Caco-2 (cell line): ENCODE measurements around the gene GSE1. TPM values are rescaled to one million over a fixed set of nuclear protein-coding genes. Genes with fewer than 3 reads are reported as not detected.

Experiments
- BruUV-seq: library from RNA; stranded (reverse); fragments of 400-500 nt; replicated peaks from 2 replicates; lab custom pipeline; 2021; lab: Mats Ljungman, UMichigan
- CTCF ChIA-PET: fragments of 300-600 bp; sonication (Branson Sonifier 250); formaldehyde crosslinking; loops from one replicate; lab custom pipeline; 2022; ENCODE audit warnings: antibody characterized with exemption; lab: Charles Lee
- POLR2A ChIA-PET: fragments of 300-600 bp; sonication (Branson Sonifier 250); formaldehyde crosslinking; loops from one replicate; lab custom pipeline; 2022; ENCODE audit warnings: antibody characterized with exemption; lab: Charles Lee
- DNase-seq, 2 experiments: peaks; one replicate each; pipeline versions ENCODE4 v3.0.0 to v3.0.0-alpha.2; 2020 to 2022
- H3K27me3 ChIP-seq: replicated peaks from 2 replicates; pipeline ENCODE4 v1.6.0; 2011; ENCODE audit warnings: low read length; ENCODE audit not compliant: control insufficient read depth, insufficient read depth
- H3K36me3 ChIP-seq: 2 replicates; pipeline ENCODE4 v1.5.1; 2011; ENCODE audit warnings: low read length; ENCODE audit not compliant: control insufficient read depth, insufficient read depth
- H3K4me1 ChIP-seq: fragments of 250-450 bp; sonication (Bioruptor Pico); 2 replicates; pipeline ENCODE4 v1.5.1; 2020; ENCODE audit warnings: mild to moderate bottlenecking
- H3K4me3 ChIP-seq: 2 replicates; pipeline ENCODE4 v1.5.1; 2011; ENCODE audit warnings: low read depth, mild to moderate bottlenecking, control low read depth, low read length
- H3K9me3 ChIP-seq: fragments of 250-450 bp; sonication (Bioruptor Pico); 2 replicates; pipeline ENCODE4 v1.5.1; 2020; ENCODE audit warnings: mild to moderate bottlenecking, moderate library complexity
- H3K27ac Mint-ChIP-seq: one replicate; pipeline ENCODE4 v1.8.0; 2022; ENCODE audit warnings: mixed read lengths; ENCODE audit not compliant: unreplicated experiment
- H3K27me3 Mint-ChIP-seq: one replicate; pipeline ENCODE4 v1.8.0; 2022; ENCODE audit warnings: mixed read lengths; ENCODE audit not compliant: insufficient read depth, unreplicated experiment
- H3K36me3 Mint-ChIP-seq: one replicate; pipeline ENCODE4 v1.8.0; 2022; ENCODE audit warnings: mild to moderate bottlenecking, mixed read lengths; ENCODE audit not compliant: insufficient read depth, unreplicated experiment
- H3K4me1 Mint-ChIP-seq: one replicate; pipeline ENCODE4 v1.8.0; 2022; ENCODE audit warnings: low read depth, mixed read lengths; ENCODE audit not compliant: unreplicated experiment
- H3K4me3 Mint-ChIP-seq: one replicate; pipeline ENCODE4 v1.8.0; 2022; ENCODE audit warnings: mild to moderate bottlenecking, moderate library complexity, mixed read lengths; ENCODE audit not compliant: unreplicated experiment
- H3K9me3 Mint-ChIP-seq: one replicate; pipeline ENCODE4 v1.8.0; 2022; ENCODE audit warnings: mixed read lengths; ENCODE audit not compliant: unreplicated experiment
- CTCF ChIP-seq, 2 experiments: fragments of 200-600 bp in 1 of 2; IDR thresholded peaks; 1 replicate in 1 of 2; 2 replicates in 1 of 2; pipeline versions ENCODE4 v1.5.1 to v1.8.0; 2011 to 2022; ENCODE audit warnings: antibody characterized with exemption in 1 of 2, control low read depth in 1 of 2, inconsistent platforms in 1 of 2, low read depth in 1 of 2, low read length in 1 of 2, mild to moderate bottlenecking in 1 of 2, moderate library complexity in 1 of 2; ENCODE audit not compliant: insufficient read depth in 1 of 2, severe bottlenecking in 1 of 2, unreplicated experiment in 1 of 2
- intact Hi-C: fragments of 100-400 bp; cut with micrococcal nuclease; formaldehyde crosslinking; loops from one replicate; pipeline ENCODE4 v1.10.0; 2022; ENCODE audit not compliant: unreplicated experiment
- total RNA-seq: library from RNA; stranded (reverse); gene quantifications from 2 replicates; pipeline ENCODE4 v1.2.3, GENCODE V29; 2022

Gene GSE1
- total RNA-seq, 1 experiment from 2014 or later, result 142 TPM

- peaks cover 6% of the 10 kb centered on the region; the same call in 1 of the 2 replicates for H3K36me3 ChIP-seq
- ChIA-PET CTCF (interaction anchor here (1.0 to 1.2 kb wide), 6 partner anchors 10 to 203 kb away, joined by 3 to 4 read pairs (median 4); partner anchors contain the start of gene GSE1), POLR2A (interaction anchor here (0.8 to 1.0 kb wide), 5 partner anchors 9 to 596 kb away, joined by 3 to 7 read pairs (median 3); partner anchors contain the start of gene GSE1)
- H3K4me3 ChIP-seq, result no peak overlapping the region
- Mint-ChIP-seq H3K4me1 (peaks cover 47% of the 10 kb centered on the region), H3K36me3 (peaks cover 79% of the 10 kb centered on the region), H3K4me3 (peak overlapping the region; percentile 56), H3K27me3 (no peaks in the 10 kb centered on the region), H3K27ac (peak overlapping the region; percentile 52), H3K9me3 (no peaks in the 10 kb centered on the region)
- H3K9me3 ChIP-seq, result no peaks in the 10 kb centered on the region
- H3K4me1 ChIP-seq, result peaks cover 37% of the 10 kb centered on the region
- intact Hi-C loops, result loop anchor here (1.0 kb wide), 2 partner anchors 8 to 23 kb away; no protein-coding TSS in a partner anchor
- no peak for DNase-seq
- no TSS peak for BruUV-seq
- no peaks in the 10 kb centered on the region for H3K27me3 ChIP-seq
- no peak for TF ChIP-seq CTCF (IDR thresholded peaks at IDR 0.05; ENCODE audit: insufficient read depth in 1 of 2, low read depth in 1 of 2, low read length in 1 of 2, severe bottlenecking in 1 of 2, unreplicated experiment in 1 of 2)
Measured at GRCh38 chr16:85622683-85623082, 9.6 kb downstream of the GSE1 start.

GRCh38 chr16:85623250-85623649 is 10.1 kb downstream of the GSE1 start:
- no peak for TF ChIP-seq CTCF (IDR thresholded peaks at IDR 0.05; ENCODE audit: insufficient read depth in 1 of 2, low read depth in 1 of 2, low read length in 1 of 2, severe bottlenecking in 1 of 2, unreplicated experiment in 1 of 2)
- H3K27ac Mint-ChIP-seq, result peak overlapping the region; percentile 52

GRCh38 chr16:85623997-85624601 is 11.0 kb downstream of the GSE1 start:
- Histone ChIP-seq H3K4me3 (no peak overlapping the region), H3K4me1 (peaks cover 37% of the 10 kb centered on the region), H3K9me3 (no peaks in the 10 kb centered on the region), H3K27me3 (no peaks in the 10 kb centered on the region), H3K36me3 (peaks cover 2% of the 10 kb centered on the region; the same call in 1 of the 2 replicates)
- Mint-ChIP-seq H3K9me3 (no peaks in the 10 kb centered on the region), H3K4me3 (no peak overlapping the region), H3K4me1 (peaks cover 43% of the 10 kb centered on the region), H3K27ac (no peak overlapping the region), H3K36me3 (peaks cover 80% of the 10 kb centered on the region), H3K27me3 (no peaks in the 10 kb centered on the region)
- ChIA-PET POLR2A (no interaction called here), CTCF (interaction anchor here (0.6 to 1.3 kb wide), 2 partner anchors 8 to 11 kb away, joined by 4 to 5 read pairs; partner anchors contain the start of gene GSE1)
- no peak for DNase-seq
- intact Hi-C loops, result no loop called here
- no TSS peak for BruUV-seq
- TF ChIP-seq CTCF (IDR thresholded peaks at IDR 0.05; ENCODE audit: insufficient read depth in 1 of 2, low read depth in 1 of 2, low read length in 1 of 2, severe bottlenecking in 1 of 2, unreplicated experiment in 1 of 2), result no peak

More at GRCh38 chr16:85623250-85623649, 10.1 kb downstream of the GSE1 start:
- H3K36me3 ChIP-seq, result peaks cover 3% of the 10 kb centered on the region; the same call in 1 of the 2 replicates
- POLR2A ChIA-PET, result no interaction called here
- CTCF ChIA-PET, result no interaction called here
- DNase-seq, result no peak
- Mint-ChIP-seq H3K36me3 (peaks cover 79% of the 10 kb centered on the region), H3K27me3 (no peaks in the 10 kb centered on the region), H3K9me3 (no peaks in the 10 kb centered on the region), H3K4me1 (peaks cover 43% of the 10 kb centered on the region), H3K4me3 (no peak overlapping the region)
- H3K4me1 ChIP-seq, result peaks cover 37% of the 10 kb centered on the region
- H3K4me3 ChIP-seq, result no peak overlapping the region
- no peaks in the 10 kb centered on the region for H3K9me3 ChIP-seq
- BruUV-seq, result no TSS peak
- intact Hi-C loops, result no loop called here
- no peaks in the 10 kb centered on the region for H3K27me3 ChIP-seq
